HepG2 (cell line): ENCODE data around the gene MAP3K20. TPM values are rescaled to one million over a fixed set of nuclear protein-coding genes. Genes with fewer than 3 reads are reported as not detected.

ENCODE experiments used
- ATAC-seq: fragments of 200-7000 bp; cut with Tn5 transposase; 3 replicates; pipeline ENCODE4 v1.9.1; 2020; ENCODE audit warnings: mild to moderate bottlenecking, moderate library complexity
- BruUV-seq: library from RNA; stranded (reverse); fragments of 400-500 nt; replicated peaks from 2 replicates; lab custom pipeline; 2021; lab: Mats Ljungman, UMichigan
- CTCF ChIA-PET: fragments of 300-600 bp; formaldehyde crosslinking; extraction: SDS; loops from one replicate; lab custom pipeline; 2021; ENCODE audit warnings: low total read pairs, inconsistent platforms, low intra/inter-chr PET ratio; lab: Yijun Ruan, JAX
- POLR2A ChIA-PET: fragments of 350-600 bp; sonication (Branson Sonifier 250); formaldehyde crosslinking; loops from one replicate; lab custom pipeline; 2020; ENCODE audit warnings: antibody characterized with exemption, inconsistent platforms; lab: Yijun Ruan, JAX
- DNase-seq: peaks from one replicate; pipeline ENCODE4 v3.0.0-alpha.2; 2015; ENCODE audit warnings: low spot score
- FAIRE-seq: peaks from 3 replicates; lab custom pipeline; 2011; peaks lifted over from hg19 to GRCh38; lab: Jason Lieb, UNC
- H2AFZ ChIP-seq: one replicate; pipeline ENCODE4 v1.6.1; 2011; ENCODE audit warnings: low read length, inconsistent platforms
- H3K27ac ChIP-seq: fragments of 300-600 bp; 3 replicates; pipeline ENCODE4 v1.8.0; 2011; ENCODE audit warnings: mixed run types, mild to moderate bottlenecking, mixed read lengths, low read length, inconsistent platforms; ENCODE audit not compliant: insufficient read depth; ENCODE audit errors: extremely low read length
- H3K27me3 ChIP-seq, 2 experiments: fragments of 200-600 bp in 1 of 2; 2 replicates in 1 of 2; 3 replicates in 1 of 2; pipeline versions ENCODE4 v1.6.0 to v1.8.0; 2011; ENCODE audit warnings: low read length in 2 of 2, mild to moderate bottlenecking in 2 of 2, moderate library complexity in 2 of 2, inconsistent platforms in 1 of 2; ENCODE audit not compliant: insufficient read depth in 2 of 2, control insufficient read depth in 1 of 2
- H3K36me3 ChIP-seq, 2 experiments: fragments of 200-600 bp in 1 of 2; replicated peaks in 1 of 2; 2 replicates in 1 of 2; 3 replicates in 1 of 2; pipeline versions ENCODE4 v1.5.1 to v1.8.0; 2011; ENCODE audit warnings: low read length in 2 of 2, inconsistent platforms in 1 of 2; ENCODE audit not compliant: insufficient read depth in 2 of 2, control insufficient read depth in 1 of 2
- H3K4me1 ChIP-seq: 2 replicates; pipeline ENCODE4 v1.5.1; 2012; ENCODE audit warnings: low read length, inconsistent platforms; ENCODE audit not compliant: insufficient read depth
- H3K4me2 ChIP-seq: 2 replicates; pipeline ENCODE4 v1.6.0; 2011; ENCODE audit warnings: low read depth, low read length, inconsistent platforms
- H3K4me3 ChIP-seq, 3 experiments: fragments of 200-600 bp in 1 of 3; sonication (generic), shearing (Covaris generic) in 1 of 3; replicated peaks in 1 of 3; 2 replicates each; pipeline ENCODE4 v1.5.1; 2011 to 2016; ENCODE audit warnings: low read length in 3 of 3, inconsistent platforms in 2 of 3, low read depth in 2 of 3, mild to moderate bottlenecking in 2 of 3, control low read depth in 1 of 3, mixed read lengths in 1 of 3; ENCODE audit not compliant: insufficient read depth in 1 of 3
- H3K79me2 ChIP-seq: one replicate; pipeline ENCODE4 v1.6.1; 2011; ENCODE audit warnings: low read length, inconsistent platforms; ENCODE audit not compliant: insufficient read depth
- H3K9ac ChIP-seq: 2 replicates; pipeline ENCODE4 v1.6.0; 2011; ENCODE audit warnings: mild to moderate bottlenecking, low read depth, low read length, inconsistent platforms; ENCODE audit not compliant: insufficient read depth
- H3K9me3 ChIP-seq: 2 replicates; pipeline ENCODE4 v1.5.1; 2012; ENCODE audit warnings: mild to moderate bottlenecking, low read length
- H4K20me1 ChIP-seq: 2 replicates; pipeline ENCODE4 v1.6.0; 2011; ENCODE audit warnings: inconsistent platforms, mild to moderate bottlenecking, low read length, moderate library complexity; ENCODE audit not compliant: insufficient read depth
- IRF2 ChIP-seq: IDR thresholded peaks from 2 replicates; pipeline ENCODE4 v1.6.1; 2018; ENCODE audit warnings: missing genetic modification reagents, missing compliant biosample characterization
- MAZ ChIP-seq, 2 experiments: sonication (generic) in 1 of 2; formaldehyde crosslinking in 1 of 2; IDR thresholded peaks; 2 replicates each; pipeline versions ENCODE4 v1.5.0 to v1.6.1; 2012 to 2020; ENCODE audit warnings: low read depth in 2 of 2, mild to moderate bottlenecking in 2 of 2, borderline replicate concordance in 1 of 2, improper control_type of control experiment in 1 of 2, low read length in 1 of 2, missing genetic modification reagents in 1 of 2, moderate library complexity in 1 of 2
- TERF1 ChIP-seq: sonication (generic); formaldehyde crosslinking; IDR thresholded peaks from 2 replicates; pipeline ENCODE4 v1.8.0; 2022; ENCODE audit warnings: mild to moderate bottlenecking, missing genetic modification reagents, moderate library complexity
- TP53 ChIP-seq: sonication (generic); formaldehyde crosslinking; conservative IDR thresholded peaks from 2 replicates; pipeline ENCODE4 v1.4.0; 2020; ENCODE audit warnings: missing genetic modification reagents
- ZIK1 ChIP-seq: sonication (generic); formaldehyde crosslinking; IDR thresholded peaks from 2 replicates; pipeline ENCODE4 v1.5.0; 2020; ENCODE audit warnings: mild to moderate bottlenecking, low read depth, missing genetic modification reagents, borderline replicate concordance
- ZNF350 ChIP-seq: sonication (generic); formaldehyde crosslinking; IDR thresholded peaks from 2 replicates; pipeline ENCODE4 v1.4.0; 2020; ENCODE audit warnings: mild to moderate bottlenecking, low read depth, missing genetic modification reagents, borderline replicate concordance
- ZNF446 ChIP-seq: sonication (generic); formaldehyde crosslinking; IDR thresholded peaks from 2 replicates; pipeline ENCODE4 v1.5.0; 2020; ENCODE audit warnings: mild to moderate bottlenecking, missing genetic modification reagents
- ZNF501 ChIP-seq: sonication (generic); formaldehyde crosslinking; IDR thresholded peaks from 2 replicates; pipeline ENCODE4 v1.5.1; 2020; ENCODE audit warnings: mild to moderate bottlenecking, moderate library complexity, missing genetic modification reagents
- ZNF747 ChIP-seq: sonication (generic); formaldehyde crosslinking; IDR thresholded peaks from 2 replicates; pipeline ENCODE4 v1.8.1; 2023; ENCODE audit warnings: missing genetic modification reagents, mild to moderate bottlenecking, borderline replicate concordance
- ZNF768 ChIP-seq: sonication (generic); formaldehyde crosslinking; IDR thresholded peaks from 2 replicates; pipeline ENCODE4 v1.4.0; 2020; ENCODE audit warnings: missing genetic modification reagents
- WGBS: methylation state at CpG from one replicate; pipeline ENCODE4 v1.1.6; 2017; ENCODE audit warnings: low lambda C conversion rate; 5-methylcytosine and 5-hydroxymethylcytosine counted together
- in situ Hi-C: cut with HindIII; loops from 2 replicates; pipeline ENCODE4 v1.10.0; 2017; ENCODE audit warnings: low pct_unique_long_range_greater_than_20kb; ENCODE audit not compliant: extremely low pct_ligation_motif_present
- intact Hi-C: fragments of 100-400 bp; cut with micrococcal nuclease; formaldehyde crosslinking; loops from one replicate; pipeline ENCODE4 v1.10.0; 2022; ENCODE audit not compliant: unreplicated experiment
- polyA plus RNA-seq, 8 experiments: library from polyadenylated mRNA; depleted of rRNA in 3 of 8; stranded (reverse) in 7 of 8; unstranded in 1 of 8; fragments of >200 nt; fragmentation: Illumina TruSeq in 4 of 8; extraction: Trizol in 4 of 8; gene quantifications; 2 replicates each; pipeline versions ENCODE4 v1.2.1 to v1.2.3, GENCODE V29; 2011 to 2016; ENCODE audit warnings: low read depth in 4 of 8, missing spikeins in 1 of 8, mixed read lengths in 1 of 8; ENCODE audit not compliant: insufficient read depth in 1 of 8
- total RNA-seq, 5 experiments: library from RNA; depleted of rRNA; stranded (reverse); fragments of >200 nt; fragmentation: Illumina TruSeq; extraction: Trizol; gene quantifications; 2 replicates each; pipeline ENCODE4 v1.2.3, GENCODE V29; 2016; ENCODE audit warnings: low read depth in 1 of 5
- TF ChIP-seq, protein P1 (sequence below): sonication (generic); formaldehyde crosslinking; IDR thresholded peaks from 2 replicates; pipeline ENCODE4 v1.5.0; 2020; ENCODE audit warnings: mild to moderate bottlenecking, missing genetic modification reagents, borderline replicate concordance
- TF ChIP-seq, protein P2 (sequence below): sonication (generic); formaldehyde crosslinking; IDR thresholded peaks from 2 replicates; pipeline ENCODE4 v1.5.0; 2020; ENCODE audit warnings: mild to moderate bottlenecking, missing genetic modification reagents
- TF ChIP-seq, protein P3 (sequence below): sonication (generic); formaldehyde crosslinking; IDR thresholded peaks from 2 replicates; pipeline ENCODE4 v1.4.0; 2020; ENCODE audit warnings: mild to moderate bottlenecking, low read depth, missing genetic modification reagents

The MAP3K20 gene
- total and polyA plus RNA-seq, 2 of the 13 experiments (the other 11 are each of a cell fraction or from before 2014, with no cell fraction given) = 5.2 to 13.5 TPM

DNA sequence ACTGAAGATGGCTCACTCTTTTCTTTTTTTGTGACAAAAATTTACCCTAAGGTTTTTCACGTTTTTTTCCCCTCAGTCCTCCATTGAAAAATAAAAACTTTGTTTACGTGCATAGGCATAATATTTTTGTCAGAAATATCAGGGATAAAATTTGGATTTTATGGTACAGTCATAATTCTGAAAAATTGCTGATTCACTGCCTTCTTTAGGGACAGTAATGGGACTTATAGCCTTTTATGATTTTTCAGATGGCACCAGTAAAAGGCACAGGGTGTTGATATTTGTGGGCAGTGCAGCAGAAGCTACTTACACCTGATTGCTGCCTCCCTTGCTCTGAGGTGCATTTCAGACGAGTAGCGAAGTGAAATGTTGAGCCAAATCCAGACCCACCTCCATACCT lies 139.7 kb downstream of the MAP3K20 start:
- in situ Hi-C loops = no loop called here
- H3K4me1 ChIP-seq = peaks cover 11% of the 10 kb centered on the region
- no peak overlapping the region for H3K4me3 ChIP-seq
- 92% methylated on average over 4 of the region's 4 CpGs for WGBS
- no peaks in the 10 kb centered on the region for H3K79me2 ChIP-seq
- H3K27ac ChIP-seq = no peak overlapping the region
- ATAC-seq = no peak
- CTCF ChIA-PET = no interaction called here
- no peak for FAIRE-seq
- no peak for DNase-seq
- peaks cover 0 to 3% of the 10 kb centered on the region in 2 experiments; a peak in 1 of 5 replicates for H3K36me3 ChIP-seq
- H3K27me3 ChIP-seq = no peaks in the 10 kb centered on the region
- TF ChIP-seq ZNF350 (CRISPR knock-in tag) = no peak
- no peak for TF ChIP-seq ZNF446
- TF ChIP-seq ZNF747 = no peak
- TF ChIP-seq, protein P1, sequence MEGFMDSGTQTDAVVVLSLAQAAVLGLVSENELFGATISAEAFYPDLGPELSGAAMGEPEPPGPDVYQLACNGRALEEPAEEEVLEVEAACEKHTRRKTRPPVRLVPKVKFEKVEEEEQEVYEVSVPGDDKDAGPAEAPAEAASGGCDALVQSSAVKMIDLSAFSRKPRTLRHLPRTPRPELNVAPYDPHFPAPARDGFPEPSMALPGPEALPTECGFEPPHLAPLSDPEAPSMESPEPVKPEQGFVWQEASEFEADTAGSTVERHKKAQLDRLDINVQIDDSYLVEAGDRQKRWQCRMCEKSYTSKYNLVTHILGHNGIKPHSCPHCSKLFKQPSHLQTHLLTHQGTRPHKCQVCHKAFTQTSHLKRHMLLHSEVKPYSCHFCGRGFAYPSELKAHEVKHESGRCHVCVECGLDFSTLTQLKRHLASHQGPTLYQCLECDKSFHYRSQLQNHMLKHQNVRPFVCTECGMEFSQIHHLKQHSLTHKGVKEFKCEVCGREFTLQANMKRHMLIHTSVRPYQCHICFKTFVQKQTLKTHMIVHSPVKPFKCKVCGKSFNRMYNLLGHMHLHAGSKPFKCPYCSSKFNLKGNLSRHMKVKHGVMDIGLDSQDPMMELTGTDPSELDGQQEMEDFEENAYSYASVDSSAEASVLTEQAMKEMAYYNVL (CRISPR knock-in tag) = no peak
- no peak for TF ChIP-seq ZIK1
- TF ChIP-seq TP53 = no peak
- no peak for TF ChIP-seq ZNF501 (CRISPR knock-in tag)
- TF ChIP-seq, protein P2, sequence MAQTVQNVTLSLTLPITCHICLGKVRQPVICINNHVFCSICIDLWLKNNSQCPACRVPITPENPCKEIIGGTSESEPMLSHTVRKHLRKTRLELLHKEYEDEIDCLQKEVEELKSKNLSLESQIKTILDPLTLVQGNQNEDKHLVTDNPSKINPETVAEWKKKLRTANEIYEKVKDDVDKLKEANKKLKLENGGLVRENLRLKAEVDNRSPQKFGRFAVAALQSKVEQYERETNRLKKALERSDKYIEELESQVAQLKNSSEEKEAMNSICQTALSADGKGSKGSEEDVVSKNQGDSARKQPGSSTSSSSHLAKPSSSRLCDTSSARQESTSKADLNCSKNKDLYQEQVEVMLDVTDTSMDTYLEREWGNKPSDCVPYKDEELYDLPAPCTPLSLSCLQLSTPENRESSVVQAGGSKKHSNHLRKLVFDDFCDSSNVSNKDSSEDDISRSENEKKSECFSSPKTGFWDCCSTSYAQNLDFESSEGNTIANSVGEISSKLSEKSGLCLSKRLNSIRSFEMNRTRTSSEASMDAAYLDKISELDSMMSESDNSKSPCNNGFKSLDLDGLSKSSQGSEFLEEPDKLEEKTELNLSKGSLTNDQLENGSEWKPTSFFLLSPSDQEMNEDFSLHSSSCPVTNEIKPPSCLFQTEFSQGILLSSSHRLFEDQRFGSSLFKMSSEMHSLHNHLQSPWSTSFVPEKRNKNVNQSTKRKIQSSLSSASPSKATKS = no peak
- TF ChIP-seq TERF1 (CRISPR knock-in tag) = no peak
- TF ChIP-seq ZNF768 (CRISPR knock-in tag) = no peak
- TF ChIP-seq IRF2 = no peak
- TF ChIP-seq, protein P3, sequence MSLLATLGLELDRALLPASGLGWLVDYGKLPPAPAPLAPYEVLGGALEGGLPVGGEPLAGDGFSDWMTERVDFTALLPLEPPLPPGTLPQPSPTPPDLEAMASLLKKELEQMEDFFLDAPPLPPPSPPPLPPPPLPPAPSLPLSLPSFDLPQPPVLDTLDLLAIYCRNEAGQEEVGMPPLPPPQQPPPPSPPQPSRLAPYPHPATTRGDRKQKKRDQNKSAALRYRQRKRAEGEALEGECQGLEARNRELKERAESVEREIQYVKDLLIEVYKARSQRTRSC = no peak
- no peak for TF ChIP-seq MAZ (IDR thresholded peaks at IDR 0.05; ENCODE audit: borderline replicate concordance, low read depth, low read length)
- no peak for TF ChIP-seq MAZ (CRISPR knock-in tag; IDR thresholded peaks at IDR 0.05; ENCODE audit: low read depth)
- TF ChIP-seq, all 625 proteins: peak for 0
- Histone ChIP-seq H3K9ac (no peak overlapping the region), H3K9me3 (no peaks in the 10 kb centered on the region), H2AFZ (no peak overlapping the region), H4K20me1 (no peaks in the 10 kb centered on the region), H3K4me2 (no peak overlapping the region)
- no TSS peak for BruUV-seq
- intact Hi-C loops = no loop called here
- POLR2A ChIA-PET = no interaction called here
